K562 (cell line): ENCODE data around the gene SYNRG. TPM values are rescaled to one million over a fixed set of nuclear protein-coding genes. Genes with fewer than 3 reads are reported as not detected.

ENCODE experiments used
- ELK1 ChIP-seq: sonication (generic); formaldehyde crosslinking; IDR thresholded peaks from 2 replicates; pipeline ENCODE4 v1.8.1; 2022; ENCODE audit warnings: missing genetic modification reagents
- EWSR1 ChIP-seq: fragments of 450-650 bp; IDR thresholded peaks from 2 replicates; pipeline ENCODE4 v1.6.1; 2018; ENCODE audit warnings: borderline replicate concordance, mild to moderate bottlenecking, low read depth, moderate library complexity; ENCODE audit not compliant: partially characterized antibody
- GATAD2B ChIP-seq: fragments of 450-650 bp; IDR thresholded peaks from 2 replicates; pipeline ENCODE4 v1.6.1; 2017; ENCODE audit warnings: mild to moderate bottlenecking, borderline replicate concordance
- HDGF ChIP-seq: fragments of 450-650 bp; IDR thresholded peaks from 2 replicates; pipeline ENCODE4 v1.6.1; 2016
- LCOR ChIP-seq: sonication (generic); formaldehyde crosslinking; IDR thresholded peaks from 2 replicates; pipeline ENCODE4 v1.8.0; 2022; ENCODE audit warnings: mild to moderate bottlenecking, missing genetic modification reagents
- MAX ChIP-seq: sonication (generic); formaldehyde crosslinking; IDR thresholded peaks from 2 replicates; pipeline ENCODE4 v1.9.0; 2022; ENCODE audit warnings: mild to moderate bottlenecking, missing genetic modification reagents
- MYNN ChIP-seq, 2 experiments: sonication (generic); formaldehyde crosslinking in 1 of 2; IDR thresholded peaks; 2 replicates each; pipeline versions ENCODE4 v1.5.0 to v1.6.1; 2016 to 2020; ENCODE audit warnings: antibody characterized with exemption in 1 of 2, missing genetic modification reagents in 1 of 2
- NEUROD1 ChIP-seq: fragments of 150-350 bp; IDR thresholded peaks from 2 replicates; pipeline ENCODE4 v1.6.1; 2014; ENCODE audit warnings: borderline replicate concordance, low read length, low read depth; ENCODE audit not compliant: partially characterized antibody
- NONO ChIP-seq, 2 experiments: fragments of 200-400 bp in 1 of 2; fragments of 450-650 bp in 1 of 2; formaldehyde crosslinking in 1 of 2; IDR thresholded peaks; 2 replicates each; pipeline ENCODE4 v1.6.1; 2017; ENCODE audit warnings: low read depth in 2 of 2, mild to moderate bottlenecking in 2 of 2, moderate library complexity in 2 of 2, low read length in 1 of 2
- NR2F6 ChIP-seq: fragments of 450-650 bp; formaldehyde crosslinking; IDR thresholded peaks from 2 replicates; pipeline ENCODE4 v1.4.0; 2020; ENCODE audit warnings: mild to moderate bottlenecking
- POLR2A ChIP-seq: fragments of 450-650 bp; conservative IDR thresholded peaks from 2 replicates; pipeline ENCODE4 v1.6.1; 2016
- PTTG1 ChIP-seq: fragments of 450-650 bp; IDR thresholded peaks from 2 replicates; pipeline ENCODE4 v1.6.1; 2016; ENCODE audit warnings: low read depth, mild to moderate bottlenecking, missing genetic modification characterization, missing compliant biosample characterization
- RAD51 ChIP-seq: fragments of 450-650 bp; IDR thresholded peaks from 2 replicates; pipeline ENCODE4 v1.7.1; 2016; ENCODE audit warnings: low read depth, mild to moderate bottlenecking, borderline replicate concordance
- RBFOX2 ChIP-seq: fragments of 200-400 bp; formaldehyde crosslinking; IDR thresholded peaks from 2 replicates; pipeline ENCODE4 v1.6.1; 2017; ENCODE audit warnings: low read depth, mild to moderate bottlenecking, low read length, moderate library complexity
- RBM15 ChIP-seq: fragments of 200-400 bp; formaldehyde crosslinking; IDR thresholded peaks from 2 replicates; pipeline ENCODE4 v1.6.1; 2018; ENCODE audit warnings: mild to moderate bottlenecking, low read length, moderate library complexity; ENCODE audit not compliant: insufficient read depth
- RUNX1 ChIP-seq: sonication (generic); IDR thresholded peaks from 2 replicates; pipeline ENCODE4 v1.6.1; 2016; ENCODE audit warnings: antibody characterized with exemption, low read depth
- SMARCA5 ChIP-seq: fragments of 450-650 bp; IDR thresholded peaks from 2 replicates; pipeline ENCODE4 v1.6.1; 2016
- SNIP1 ChIP-seq: fragments of 450-650 bp; IDR thresholded peaks from 2 replicates; pipeline ENCODE4 v1.7.1; 2017; ENCODE audit warnings: low read depth, mild to moderate bottlenecking
- SREBF1 ChIP-seq: fragments of 150-350 bp; IDR thresholded peaks from 2 replicates; pipeline ENCODE4 v1.6.1; 2014; ENCODE audit warnings: antibody characterized with exemption, low read depth, low read length, borderline replicate concordance
- TGIF2 ChIP-seq: sonication (generic); formaldehyde crosslinking; IDR thresholded peaks from 2 replicates; pipeline ENCODE4 v1.8.1; 2022; ENCODE audit warnings: mild to moderate bottlenecking, missing genetic modification reagents, moderate library complexity
- ZBTB7A ChIP-seq: IDR thresholded peaks from 2 replicates; pipeline ENCODE4 v1.6.1; 2011; ENCODE audit warnings: low read depth, mild to moderate bottlenecking, low read length, moderate library complexity, borderline replicate concordance; ENCODE audit not compliant: control insufficient read depth
- ZNF699 ChIP-seq: fragments of 250-450 bp; sonication (Bioruptor Pico); IDR thresholded peaks from 2 replicates; pipeline ENCODE4 v1.8.0; 2021; ENCODE audit warnings: mild to moderate bottlenecking, moderate library complexity; ENCODE audit not compliant: insufficient replicate concordance
- polyA plus RNA-seq, 8 experiments: library from polyadenylated mRNA; depleted of rRNA in 4 of 8; stranded (reverse) in 5 of 8; unstranded in 3 of 8; fragments of >200 nt; fragmentation: Nextera tagmentation in 2 of 8; fragmentation: Illumina TruSeq in 1 of 8; extraction: Ambion mirVana in 2 of 8; extraction: Trizol in 1 of 8; gene quantifications; 2 replicates each; pipeline versions ENCODE4 v1.2.1 to v1.2.3, GENCODE V29; 2011 to 2014; ENCODE audit warnings: inconsistent platforms in 1 of 8, missing spikeins in 1 of 8
- total RNA-seq, 7 experiments: library from RNA; depleted of rRNA in 6 of 7; stranded (reverse); fragments of >200 nt in 6 of 7; fragmentation: Illumina TruSeq in 2 of 7; extraction: Trizol in 2 of 7; gene quantifications; 2 replicates each; pipeline versions ENCODE4 v1.2.1 to v1.2.3, GENCODE V29; 2011 to 2021; ENCODE audit warnings: low replicate concordance in 1 of 7
- TF ChIP-seq, protein P1 (sequence below): fragments of 250-450 bp; sonication (Bioruptor Pico); IDR thresholded peaks from 2 replicates; pipeline ENCODE4 v1.8.0; 2021; ENCODE audit warnings: mild to moderate bottlenecking, moderate library complexity
- TF ChIP-seq, protein P2 (sequence below), 2 experiments: fragments of 450-650 bp in 1 of 2; IDR thresholded peaks; 2 replicates each; pipeline ENCODE4 v1.6.1; 2011 to 2017; ENCODE audit warnings: low read depth in 2 of 2, antibody characterized with exemption in 1 of 2, borderline replicate concordance in 1 of 2, low read length in 1 of 2, mild to moderate bottlenecking in 1 of 2, mixed read lengths in 1 of 2; ENCODE audit not compliant: control insufficient read depth in 1 of 2

Gene SYNRG
- total and polyA plus RNA-seq, 9 of the 15 experiments (the other 6 are each of a cell fraction or from before 2014, with no cell fraction given): 2.9 to 28.2 (median 15.1) TPM

DNA sequence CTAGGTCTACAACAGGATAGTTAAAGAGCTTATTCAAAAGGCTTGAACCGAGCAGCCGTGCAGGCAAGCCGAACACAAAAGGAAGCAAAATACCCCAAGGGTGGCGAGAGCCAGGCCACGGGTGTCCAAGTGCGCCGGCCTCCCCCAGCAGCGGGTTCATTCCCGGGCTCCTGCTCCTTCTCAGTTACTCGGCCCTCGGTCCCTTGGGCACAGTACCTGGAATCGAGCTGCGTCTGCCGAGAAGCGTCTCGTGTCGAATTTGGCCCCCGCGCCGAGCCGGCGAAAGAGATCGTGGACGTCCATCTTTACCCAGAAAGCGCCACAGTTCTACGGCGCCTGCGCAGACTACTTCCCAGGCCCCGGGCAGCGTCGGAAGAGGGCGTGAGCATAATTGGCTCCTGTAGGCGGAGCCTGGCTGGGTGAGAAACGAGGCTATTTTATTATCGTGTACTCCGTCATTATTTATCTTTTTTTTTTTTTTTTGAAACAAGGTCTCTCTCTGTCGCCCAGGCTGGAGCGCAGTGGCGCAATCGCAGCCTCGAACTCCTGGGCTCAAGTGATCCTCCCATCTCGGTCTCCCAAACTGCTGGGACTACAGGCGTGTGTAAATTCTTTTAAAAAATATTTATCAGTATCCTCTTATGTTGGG lies 34.0 kb upstream of the SYNRG start, which contains the start of gene DDX52 (continued):
- TF ChIP-seq PTTG1 (tag): no peak
- TF ChIP-seq HDGF: no peak
- no peak for TF ChIP-seq SREBF1
- TF ChIP-seq, protein P1, sequence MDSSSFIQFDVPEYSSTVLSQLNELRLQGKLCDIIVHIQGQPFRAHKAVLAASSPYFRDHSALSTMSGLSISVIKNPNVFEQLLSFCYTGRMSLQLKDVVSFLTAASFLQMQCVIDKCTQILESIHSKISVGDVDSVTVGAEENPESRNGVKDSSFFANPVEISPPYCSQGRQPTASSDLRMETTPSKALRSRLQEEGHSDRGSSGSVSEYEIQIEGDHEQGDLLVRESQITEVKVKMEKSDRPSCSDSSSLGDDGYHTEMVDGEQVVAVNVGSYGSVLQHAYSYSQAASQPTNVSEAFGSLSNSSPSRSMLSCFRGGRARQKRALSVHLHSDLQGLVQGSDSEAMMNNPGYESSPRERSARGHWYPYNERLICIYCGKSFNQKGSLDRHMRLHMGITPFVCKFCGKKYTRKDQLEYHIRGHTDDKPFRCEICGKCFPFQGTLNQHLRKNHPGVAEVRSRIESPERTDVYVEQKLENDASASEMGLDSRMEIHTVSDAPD (CRISPR knock-in tag): no peak
- TF ChIP-seq RBFOX2: peak; percentile 92
- no peak for TF ChIP-seq ZBTB7A
- no peak for TF ChIP-seq ZNF699 (CRISPR knock-in tag)
- no peak for TF ChIP-seq LCOR (CRISPR knock-in tag)
- TF ChIP-seq SNIP1: no peak
- TF ChIP-seq NR2F6 (CRISPR knock-in tag): no peak
- no peak for TF ChIP-seq ELK1 (CRISPR knock-in tag)
- no peak for TF ChIP-seq RUNX1
- TF ChIP-seq GATAD2B: no peak
- peak; percentile 90 for TF ChIP-seq POLR2A
- TF ChIP-seq RAD51: no peak
- TF ChIP-seq EWSR1: no peak
- TF ChIP-seq NEUROD1: no peak
- TF ChIP-seq RBM15: no peak
- TF ChIP-seq, protein P2, sequence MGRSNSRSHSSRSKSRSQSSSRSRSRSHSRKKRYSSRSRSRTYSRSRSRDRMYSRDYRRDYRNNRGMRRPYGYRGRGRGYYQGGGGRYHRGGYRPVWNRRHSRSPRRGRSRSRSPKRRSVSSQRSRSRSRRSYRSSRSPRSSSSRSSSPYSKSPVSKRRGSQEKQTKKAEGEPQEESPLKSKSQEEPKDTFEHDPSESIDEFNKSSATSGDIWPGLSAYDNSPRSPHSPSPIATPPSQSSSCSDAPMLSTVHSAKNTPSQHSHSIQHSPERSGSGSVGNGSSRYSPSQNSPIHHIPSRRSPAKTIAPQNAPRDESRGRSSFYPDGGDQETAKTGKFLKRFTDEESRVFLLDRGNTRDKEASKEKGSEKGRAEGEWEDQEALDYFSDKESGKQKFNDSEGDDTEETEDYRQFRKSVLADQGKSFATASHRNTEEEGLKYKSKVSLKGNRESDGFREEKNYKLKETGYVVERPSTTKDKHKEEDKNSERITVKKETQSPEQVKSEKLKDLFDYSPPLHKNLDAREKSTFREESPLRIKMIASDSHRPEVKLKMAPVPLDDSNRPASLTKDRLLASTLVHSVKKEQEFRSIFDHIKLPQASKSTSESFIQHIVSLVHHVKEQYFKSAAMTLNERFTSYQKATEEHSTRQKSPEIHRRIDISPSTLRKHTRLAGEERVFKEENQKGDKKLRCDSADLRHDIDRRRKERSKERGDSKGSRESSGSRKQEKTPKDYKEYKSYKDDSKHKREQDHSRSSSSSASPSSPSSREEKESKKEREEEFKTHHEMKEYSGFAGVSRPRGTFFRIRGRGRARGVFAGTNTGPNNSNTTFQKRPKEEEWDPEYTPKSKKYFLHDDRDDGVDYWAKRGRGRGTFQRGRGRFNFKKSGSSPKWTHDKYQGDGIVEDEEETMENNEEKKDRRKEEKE (IDR thresholded peaks at IDR 0.05; ENCODE audit: borderline replicate concordance in 1 of 2, control insufficient read depth in 1 of 2, low read depth in 2 of 2, low read length in 1 of 2): no peak
- no peak for TF ChIP-seq NONO (IDR thresholded peaks at IDR 0.05; ENCODE audit: low read depth in 2 of 2, low read length in 1 of 2)
- TF ChIP-seq SMARCA5: 0 out of 2 replicates have a peak, but pooled peaks have one; percentile 45
- no peak for TF ChIP-seq TGIF2 (CRISPR knock-in tag)
- TF ChIP-seq MYNN (IDR thresholded peaks at IDR 0.05): no peak
- 0 out of 2 replicates have a peak, but pooled peaks have one; percentile 12 for TF ChIP-seq MYNN (CRISPR knock-in tag; IDR thresholded peaks at IDR 0.05)
- no peak for TF ChIP-seq MAX (CRISPR knock-in tag)
